Stimulated activated CD8-positive, alpha-beta memory T cell treated with anti-CD3 and anti-CD28 coated beads, Interleukin-4, amount 100 ng/mL, for 24 hours (primary cell): ENCODE data around the gene USP6NL.

ENCODE experiments used
- DNase-seq: peaks from one replicate; pipeline ENCODE4 v3.0.0-alpha.2; 2020; ENCODE audit warnings: low read depth

The USP6NL gene

GRCh38 chr10:11593612-11594011, 17.8 kb downstream of the USP6NL start:
- DNase-seq, result no peak

- DNase-seq, result no peak
Observed at GRCh38 chr10:11589738-11590137, 21.7 kb downstream of the USP6NL start.

- no peak for DNase-seq
Observed at GRCh38 chr10:11588873-11589574, 22.4 kb downstream of the USP6NL start.

GRCh38 chr10:11587722-11588259, 23.7 kb downstream of the USP6NL start:
- no peak for DNase-seq

- DNase-seq, result no peak
Observed at GRCh38 chr10:11586170-11586569, 25.3 kb downstream of the USP6NL start.

- no peak for DNase-seq
Observed at GRCh38 chr10:11581213-11581612, 30.2 kb downstream of the USP6NL start.

- DNase-seq, result no peak
Observed at GRCh38 chr10:11579885-11580284, 31.6 kb downstream of the USP6NL start.

GRCh38 chr10:11578802-11579255, 32.6 kb downstream of the USP6NL start:
- peak; percentile 22 for DNase-seq

GRCh38 chr10:11576092-11576809, 35.2 kb downstream of the USP6NL start:
- DNase-seq, result no peak

GRCh38 chr10:11573497-11573896, 38.0 kb downstream of the USP6NL start:
- DNase-seq, result no peak

GRCh38 chr10:11570751-11571150, 40.7 kb downstream of the USP6NL start:
- no peak for DNase-seq

- no peak for DNase-seq
Observed at GRCh38 chr10:11569471-11569870, 42.0 kb downstream of the USP6NL start.

- no peak for DNase-seq
Observed at GRCh38 chr10:11568578-11568977, 42.9 kb downstream of the USP6NL start.

GRCh38 chr10:11564741-11565140, 46.7 kb downstream of the USP6NL start:
- DNase-seq, result no peak

- DNase-seq, result no peak
Observed at GRCh38 chr10:11563936-11564335, 47.5 kb downstream of the USP6NL start.

- no peak for DNase-seq
Observed at GRCh38 chr10:11562888-11563287, 48.6 kb downstream of the USP6NL start.

GRCh38 chr10:11560076-11560709, 51.3 kb downstream of the USP6NL start:
- no peak for DNase-seq

GRCh38 chr10:11557967-11558366, 53.5 kb downstream of the USP6NL start:
- DNase-seq, result no peak

GRCh38 chr10:11557513-11557912, 53.9 kb downstream of the USP6NL start:
- no peak for DNase-seq

- DNase-seq, result no peak
Observed at GRCh38 chr10:11555556-11555955, 55.9 kb downstream of the USP6NL start.

- DNase-seq, result no peak
Observed at GRCh38 chr10:11553773-11554381, 57.6 kb downstream of the USP6NL start.

- DNase-seq, result no peak
Observed at GRCh38 chr10:11551916-11552602, 59.4 kb downstream of the USP6NL start.
